Stimulated activated CD8-positive, alpha-beta memory T cell treated with anti-CD3 and anti-CD28 coated beads, Interleukin-4, amount 100 ng/mL, for 1 hour (primary cell): ENCODE measurements around the gene COL5A1.

Experiments
- DNase-seq, 2 donors: peaks; one replicate each; pipeline ENCODE4 v3.0.0-alpha.2; 2020; ENCODE audit warnings: low read depth in 2 of 2, low spot score in 1 of 2

Gene COL5A1

DNA sequence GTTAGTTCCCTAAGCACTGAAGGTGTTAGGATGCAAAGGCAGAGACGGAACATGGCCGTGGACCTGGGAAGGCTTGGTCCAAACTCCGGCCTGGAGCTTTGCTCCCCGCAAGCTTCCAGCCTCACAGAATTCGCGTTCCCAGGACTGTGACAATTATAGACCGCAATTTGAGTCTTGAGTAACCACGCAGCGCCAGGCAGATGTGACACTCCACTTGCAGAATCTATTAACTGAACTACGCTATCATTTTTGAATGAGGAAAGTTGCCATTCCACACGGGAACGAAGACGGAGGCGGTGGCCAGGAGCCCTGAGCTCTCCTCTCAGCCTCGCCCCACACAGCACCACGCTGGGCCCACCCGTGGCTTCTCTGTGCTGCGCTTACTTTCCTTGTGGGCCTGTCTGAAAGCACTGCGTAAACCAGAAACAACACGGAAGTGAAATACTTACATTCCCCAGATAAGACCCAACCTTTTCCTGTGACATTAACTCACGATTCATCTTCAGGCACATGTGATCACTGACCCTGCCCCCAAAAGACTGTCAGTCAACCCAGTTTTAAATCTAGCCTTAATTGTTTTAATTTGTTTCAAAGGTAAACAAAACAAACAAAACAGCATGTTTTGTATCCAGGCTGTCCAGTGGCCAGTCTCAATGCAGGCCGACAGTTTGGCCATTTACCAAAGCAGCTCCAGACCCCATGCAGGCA lies 16.1 kb upstream of the COL5A1 start:
- no peak for DNase-seq

- DNase-seq: no peak
Observed at GRCh38 chr9:134626069-134626423, 15.6 kb upstream of the COL5A1 start.

- no peak for DNase-seq
Observed at GRCh38 chr9:134626571-134627416, 14.8 kb upstream of the COL5A1 start.

DNA sequence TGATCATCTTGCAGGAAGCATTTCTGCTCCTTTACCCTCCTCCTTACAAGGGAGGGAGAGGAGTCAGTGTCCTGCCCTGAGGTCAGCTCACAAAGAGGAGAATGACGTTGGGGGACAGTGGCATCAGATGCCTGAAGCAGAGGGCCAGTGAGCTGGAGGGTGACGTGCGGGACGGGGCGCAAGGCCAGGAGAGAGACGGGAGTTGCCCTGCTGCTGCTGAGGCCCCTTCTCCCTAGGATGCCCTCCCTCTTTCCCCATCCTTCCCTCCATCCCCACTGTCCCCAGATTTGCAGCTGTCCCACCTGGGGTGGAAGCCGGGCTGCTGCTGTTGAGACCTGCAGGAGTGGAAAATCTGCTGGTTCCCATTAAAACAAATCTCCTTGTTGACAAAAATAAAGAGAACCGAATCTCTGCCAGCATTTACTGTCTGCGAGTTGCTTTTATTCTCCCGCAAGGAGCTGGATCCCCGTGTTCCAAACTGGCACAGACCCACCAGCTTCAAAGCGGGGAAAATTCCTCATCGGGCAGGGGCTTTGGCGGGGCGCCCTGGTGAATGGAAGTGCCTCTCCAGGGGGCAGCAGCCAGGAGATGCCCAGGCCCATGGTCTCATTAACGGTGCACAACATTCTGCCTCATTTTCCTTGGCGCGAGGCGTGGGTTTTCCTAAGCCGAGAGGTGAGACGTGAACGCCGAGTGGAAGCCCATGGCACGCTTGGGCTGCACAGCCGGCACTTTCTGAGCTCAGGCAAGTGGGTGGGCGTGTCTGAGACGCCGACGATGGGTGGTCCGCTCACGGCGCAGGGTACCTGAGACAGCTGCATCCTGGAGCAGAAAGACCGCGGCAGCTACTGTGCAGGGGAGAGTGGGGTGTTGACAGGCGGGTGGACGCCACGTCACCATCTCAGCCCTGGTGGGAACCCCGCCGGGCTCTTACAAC lies 13.9 kb upstream of the COL5A1 start:
- no peak for DNase-seq

- no peak for DNase-seq
Observed at GRCh38 chr9:134628354-134628736, 13.3 kb upstream of the COL5A1 start.

GRCh38 chr9:134629061-134629585 lies 12.5 kb upstream of the COL5A1 start:
- no peak for DNase-seq

DNA sequence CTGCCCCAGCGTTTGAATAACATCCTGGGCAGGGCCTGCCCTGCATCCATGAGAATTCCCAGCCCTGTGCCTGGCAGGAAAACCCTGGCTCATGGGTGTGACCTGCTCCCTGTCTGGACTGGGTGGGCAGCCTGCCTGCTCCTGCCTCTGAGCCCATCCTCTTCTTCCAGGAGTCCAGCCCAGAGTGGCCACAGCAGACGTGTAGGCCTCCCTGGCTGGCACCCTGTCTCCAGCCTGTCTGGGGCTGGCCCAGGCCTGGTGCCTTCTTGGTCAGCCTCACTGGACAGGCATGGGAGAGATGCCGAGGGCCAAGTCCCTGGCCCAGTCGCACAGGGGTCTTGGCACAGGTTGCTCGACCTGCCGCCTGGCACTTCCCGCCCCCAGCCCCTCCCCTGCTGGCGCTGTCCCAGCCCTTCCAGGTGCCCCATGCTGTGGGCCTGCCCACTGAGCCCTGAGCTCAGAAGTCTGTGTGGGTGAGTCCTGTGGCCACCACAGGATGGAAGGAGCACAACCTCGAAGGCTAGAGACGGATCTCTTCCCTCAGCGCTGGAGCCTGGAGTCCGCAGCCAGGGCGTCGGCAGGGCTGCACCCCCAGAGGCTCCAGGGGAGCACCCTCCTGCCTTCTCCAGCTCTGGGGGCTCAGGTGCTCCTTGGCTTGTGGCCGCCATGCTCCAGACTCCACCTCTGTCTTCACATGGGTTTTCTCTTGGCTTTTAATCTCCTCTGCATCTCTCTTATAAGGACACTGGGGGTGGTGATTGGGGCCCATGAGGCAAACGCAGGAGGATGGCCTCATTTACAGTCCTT lies 11.8 kb upstream of the COL5A1 start:
- DNase-seq: no peak

DNA sequence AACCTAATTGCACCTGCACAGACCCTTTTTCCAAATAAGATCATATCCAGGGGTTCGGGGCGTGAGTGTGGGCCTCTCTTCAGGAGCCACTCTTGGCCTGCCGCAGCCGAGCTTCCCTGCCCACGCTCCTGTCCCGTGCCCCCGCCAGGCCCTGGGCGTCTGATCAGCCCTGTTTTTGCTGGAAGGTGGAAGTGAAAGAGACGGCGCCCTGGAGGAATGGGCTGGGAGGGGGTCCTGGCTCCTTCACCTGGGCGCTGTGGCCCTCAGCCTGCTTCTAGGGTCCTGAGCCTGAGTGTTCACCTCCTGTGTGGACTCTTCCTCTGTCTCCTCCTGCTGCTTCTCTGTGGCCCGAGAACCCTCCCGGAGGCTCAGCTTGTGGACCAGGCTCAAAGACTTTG lies 11.2 kb upstream of the COL5A1 start:
- no peak for DNase-seq

DNA sequence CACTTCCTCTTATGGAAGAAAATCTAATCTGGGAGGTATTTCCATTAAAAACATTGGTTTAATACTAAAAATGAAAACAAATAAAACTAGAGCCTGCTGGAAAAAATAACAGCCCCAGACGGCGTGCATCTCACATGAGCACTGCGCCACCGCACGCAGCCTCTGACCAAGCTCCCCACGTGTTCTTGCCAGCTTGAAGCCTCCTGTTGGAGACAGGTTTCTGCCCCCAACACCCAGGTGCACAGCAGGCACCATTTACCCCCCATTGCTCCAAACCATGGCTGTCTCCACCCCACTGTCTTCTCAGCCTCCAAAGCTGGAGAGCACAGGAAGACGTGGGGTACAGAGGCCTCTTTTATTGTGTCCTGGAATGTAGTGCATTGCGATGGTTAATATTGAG lies 10.7 kb upstream of the COL5A1 start:
- no peak for DNase-seq

- DNase-seq: no peak
Observed at GRCh38 chr9:134631881-134632280, 9.7 kb upstream of the COL5A1 start.

- DNase-seq: no peak
Observed at GRCh38 chr9:134632329-134632728, 9.3 kb upstream of the COL5A1 start.

GRCh38 chr9:134633362-134634142 lies 8.1 kb upstream of the COL5A1 start:
- no peak for DNase-seq

DNA sequence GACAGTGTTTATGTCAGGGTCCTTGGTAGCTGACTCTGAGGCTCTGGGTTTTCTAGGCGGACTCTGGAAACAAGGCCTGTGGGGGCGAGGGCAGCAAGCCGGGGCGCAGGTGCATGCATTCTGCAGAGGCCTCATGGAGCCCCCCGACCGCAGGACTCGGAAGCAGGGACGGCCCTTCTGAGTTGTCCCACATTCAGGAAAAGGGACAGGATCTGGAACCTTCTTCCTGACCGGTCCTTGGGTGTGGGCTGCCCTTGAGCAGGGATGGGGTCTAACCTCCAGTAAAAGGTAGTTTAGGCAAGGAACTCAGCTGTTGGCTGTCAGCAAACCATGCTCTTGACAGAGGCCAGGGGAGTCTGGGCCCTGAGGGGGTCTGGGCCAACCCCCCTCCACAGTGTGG lies 7.4 kb upstream of the COL5A1 start:
- DNase-seq: no peak

DNA sequence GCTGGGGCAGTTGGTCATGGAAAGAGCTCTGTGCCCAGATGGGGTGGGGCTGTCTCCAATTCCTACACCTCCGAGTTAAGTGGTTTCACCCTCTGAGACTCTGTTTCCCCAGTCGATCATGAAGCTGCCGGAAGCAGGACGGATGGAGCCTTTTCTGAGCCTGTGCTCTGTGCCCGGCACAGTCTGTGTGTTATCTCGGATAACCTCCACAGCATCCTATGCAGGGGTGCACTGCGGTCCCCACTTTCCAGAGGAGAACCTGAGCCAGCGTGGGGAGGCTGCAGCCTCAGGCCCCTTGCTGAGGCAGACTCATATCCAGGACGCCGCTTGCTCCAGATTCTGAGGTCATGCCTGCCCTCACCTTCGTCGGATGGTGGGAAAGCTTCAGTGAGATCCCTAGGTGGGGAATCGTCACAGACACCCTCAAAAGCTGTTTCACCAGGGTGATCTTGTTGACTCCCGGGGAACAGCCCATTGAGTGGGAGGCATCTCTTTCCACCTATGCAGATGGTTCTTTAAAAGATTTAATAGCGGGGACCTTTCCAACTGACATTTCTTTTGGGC lies 6.9 kb upstream of the COL5A1 start:
- no peak for DNase-seq

DNA sequence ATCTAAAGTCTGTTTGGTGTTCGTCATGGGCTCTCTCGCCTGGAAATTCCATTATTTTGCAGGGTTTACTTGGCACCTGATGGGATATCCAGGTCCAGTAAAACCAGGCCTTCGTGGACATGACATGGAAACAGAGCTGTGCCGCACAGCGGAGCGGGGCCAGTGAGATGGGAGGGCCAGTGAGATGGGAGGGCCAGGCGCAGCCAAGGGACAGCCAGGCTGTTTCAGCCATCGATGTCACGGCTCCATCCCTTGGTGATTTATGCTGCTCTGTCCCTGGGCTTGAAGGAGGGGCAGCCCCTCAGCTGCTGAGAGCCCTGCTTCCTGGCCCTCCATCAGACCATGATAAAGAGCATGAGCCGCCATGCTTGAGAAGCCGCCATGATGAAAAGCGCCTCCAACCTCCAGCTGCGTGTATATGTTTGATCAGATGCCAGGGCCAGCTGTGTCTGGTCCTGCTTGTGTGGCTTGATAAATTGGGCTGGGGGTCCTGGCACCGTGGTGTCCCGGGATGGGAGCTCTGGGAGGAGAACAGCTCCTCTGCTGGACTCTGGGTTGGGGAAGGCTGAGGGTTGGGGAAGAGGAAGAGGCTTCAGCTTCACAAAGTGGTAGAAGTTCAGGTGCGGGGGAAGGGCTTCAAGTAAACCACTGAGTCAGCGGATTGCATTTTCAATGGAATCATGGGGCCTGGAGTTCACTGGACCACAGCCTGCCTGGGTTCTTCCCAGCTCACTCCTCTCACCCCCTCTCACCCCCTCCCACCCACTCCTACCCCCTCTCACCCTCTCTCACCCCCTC lies 6.1 kb upstream of the COL5A1 start:
- DNase-seq: no peak

DNA sequence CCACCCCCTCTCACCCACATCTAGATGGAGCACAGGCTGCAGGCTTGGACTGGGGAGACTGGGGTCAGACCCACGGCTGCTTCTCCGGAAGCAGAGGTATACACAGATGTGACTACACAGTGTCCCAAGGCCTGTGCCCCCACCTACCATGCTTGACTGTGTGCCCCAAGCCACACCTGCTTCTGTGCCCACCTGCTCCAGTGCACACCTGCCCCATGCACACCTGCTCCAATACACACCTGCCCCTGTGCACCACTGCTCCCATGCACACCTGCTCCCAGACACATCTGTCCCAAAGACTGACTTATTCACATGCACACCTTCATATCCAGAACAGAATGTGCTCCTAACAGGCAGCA lies 5.5 kb upstream of the COL5A1 start:
- no peak for DNase-seq

DNA sequence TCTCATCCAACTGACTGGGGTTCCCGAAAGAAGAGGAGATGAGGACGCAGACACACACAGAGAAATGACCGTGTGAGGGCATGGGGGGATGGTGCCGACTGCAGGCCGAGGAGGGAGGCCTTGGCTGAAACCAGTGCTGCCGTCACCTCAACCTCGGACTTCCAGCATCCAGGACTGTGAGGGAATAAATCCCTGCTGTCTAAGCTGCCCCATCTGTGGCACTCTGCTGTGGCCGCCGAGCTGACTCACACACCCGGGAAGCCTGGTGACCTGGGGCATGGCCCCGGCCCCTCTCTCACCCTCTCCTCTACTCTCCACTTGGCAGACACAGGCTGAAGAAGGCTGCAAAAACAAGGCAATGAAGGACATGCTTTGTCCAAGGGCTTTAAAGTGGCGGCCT lies 4.4 kb upstream of the COL5A1 start:
- DNase-seq: no peak

DNA sequence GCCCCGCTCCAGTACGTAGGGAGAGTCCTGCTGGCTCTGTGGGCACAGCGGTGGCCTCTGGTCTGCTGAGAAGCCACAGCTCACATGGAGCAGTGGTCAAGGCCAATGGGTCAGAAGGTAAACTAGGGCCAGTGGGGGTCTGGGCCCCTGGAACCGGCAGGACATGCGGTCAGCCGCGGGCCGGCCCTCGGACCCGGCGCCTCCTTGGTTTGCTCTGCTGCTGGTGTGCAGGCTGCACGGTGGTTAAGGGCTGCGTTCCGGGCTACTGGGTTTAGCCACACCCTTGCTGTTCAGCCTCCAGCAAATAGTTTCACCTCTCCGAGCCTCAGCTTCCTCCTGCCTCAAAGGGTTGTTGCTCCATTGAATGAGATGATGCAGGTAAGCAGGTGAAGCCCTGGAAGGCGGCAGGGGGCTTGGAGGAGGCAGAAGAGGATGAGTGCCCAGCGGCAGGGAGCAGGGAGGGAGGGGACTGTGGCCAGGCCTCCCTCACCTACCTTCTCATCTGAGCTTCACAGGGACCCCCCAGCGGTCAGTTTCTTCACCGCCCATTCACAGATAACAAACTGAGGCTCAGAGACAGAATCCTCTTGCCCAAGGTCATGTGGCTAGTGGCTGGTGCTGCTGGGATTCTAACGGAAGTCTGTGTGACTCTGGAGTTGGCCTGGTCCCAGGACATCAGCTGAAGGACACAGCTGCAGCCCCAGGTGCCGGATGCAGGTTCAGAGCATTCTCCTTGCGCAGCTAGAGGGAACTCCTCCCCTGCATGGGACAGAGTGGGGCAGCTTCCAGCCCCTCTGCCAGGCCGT lies 3.7 kb upstream of the COL5A1 start:
- DNase-seq: no peak
